H9 (cell line): ENCODE results near the gene PRR16. TPM values are rescaled to one million over a fixed set of nuclear protein-coding genes. Genes with fewer than 3 reads are reported as not detected.

Experiments
- DNase-seq: peaks from one replicate; pipeline ENCODE4 v3.0.0-alpha.2; 2017
- H2AFZ ChIP-seq: one replicate; pipeline ENCODE4 v1.6.1; 2013; ENCODE audit warnings: mild to moderate bottlenecking, low read length, control low read depth, moderate library complexity
- H2AK5ac ChIP-seq: 2 replicates; pipeline ENCODE4 v1.6.1; 2013; ENCODE audit warnings: low read length, control low read depth, mixed read lengths; ENCODE audit not compliant: insufficient read length
- H2BK120ac ChIP-seq: one replicate; pipeline ENCODE4 v1.6.1; 2013; ENCODE audit warnings: low read depth, mild to moderate bottlenecking, low read length, control low read depth, inconsistent platforms; ENCODE audit not compliant: poor library complexity, severe bottlenecking
- H2BK12ac ChIP-seq: 2 replicates; pipeline ENCODE4 v1.6.1; 2013; ENCODE audit warnings: low read length, control low read depth, mixed read lengths, low read depth; ENCODE audit not compliant: insufficient read length
- H2BK15ac ChIP-seq: 2 replicates; pipeline ENCODE4 v1.6.1; 2013; ENCODE audit warnings: low read depth, low read length, control low read depth
- H2BK20ac ChIP-seq: one replicate; pipeline ENCODE4 v1.6.1; 2013; ENCODE audit warnings: low read depth, mild to moderate bottlenecking, low read length, control low read depth, inconsistent platforms; ENCODE audit not compliant: poor library complexity, severe bottlenecking
- H2BK5ac ChIP-seq: 2 replicates; pipeline ENCODE4 v1.6.1; 2013; ENCODE audit warnings: low read length, control low read depth, mixed read lengths; ENCODE audit not compliant: insufficient read length
- H3K14ac ChIP-seq: 2 replicates; pipeline ENCODE4 v1.6.1; 2013; ENCODE audit warnings: low read length, control low read depth; ENCODE audit not compliant: insufficient read depth
- H3K18ac ChIP-seq: 2 replicates; pipeline ENCODE4 v1.6.1; 2013; ENCODE audit warnings: low read depth, mild to moderate bottlenecking, mixed read lengths, low read length, control low read depth; ENCODE audit not compliant: insufficient read length
- H3K23ac ChIP-seq: 2 replicates; pipeline ENCODE4 v1.6.1; 2013; ENCODE audit warnings: low read length, control low read depth, mixed read lengths, low read depth; ENCODE audit not compliant: insufficient read length
- H3K23me2 ChIP-seq: 2 replicates; pipeline ENCODE4 v1.6.1; 2013; ENCODE audit warnings: low read depth, mild to moderate bottlenecking, mixed read lengths, low read length, control low read depth; ENCODE audit not compliant: insufficient read length, poor library complexity, severe bottlenecking
- H3K27ac ChIP-seq: 2 replicates; pipeline ENCODE4 v1.5.1; 2013; ENCODE audit warnings: low read length, control low read depth, mixed read lengths, low read depth; ENCODE audit not compliant: insufficient read length
- H3K27me3 ChIP-seq: 2 replicates; pipeline ENCODE4 v1.6.1; 2013; ENCODE audit warnings: low read length, control low read depth, inconsistent platforms; ENCODE audit not compliant: insufficient read depth
- H3K4ac ChIP-seq: 2 replicates; pipeline ENCODE4 v1.6.1; 2013; ENCODE audit warnings: low read depth, mild to moderate bottlenecking, control low read depth, inconsistent platforms, low read length, moderate library complexity
- H3K4me1 ChIP-seq: 2 replicates; pipeline ENCODE4 v1.6.1; 2013; ENCODE audit warnings: low read length, control low read depth, inconsistent platforms; ENCODE audit not compliant: insufficient read depth
- H3K4me2 ChIP-seq: 2 replicates; pipeline ENCODE4 v1.6.1; 2013; ENCODE audit warnings: low read length, control low read depth, mixed read lengths; ENCODE audit not compliant: insufficient read length, insufficient read depth
- H3K56ac ChIP-seq: 2 replicates; pipeline ENCODE4 v1.6.1; 2013; ENCODE audit warnings: low read depth, mild to moderate bottlenecking, mixed read lengths, low read length, control low read depth; ENCODE audit not compliant: insufficient read length
- H3K79me1 ChIP-seq: 2 replicates; pipeline ENCODE4 v1.6.1; 2013; ENCODE audit warnings: low read depth, mild to moderate bottlenecking, moderate library complexity, low read length, control low read depth, inconsistent platforms; ENCODE audit not compliant: insufficient read depth, poor library complexity, severe bottlenecking
- H3K79me2 ChIP-seq: 2 replicates; pipeline ENCODE4 v1.6.1; 2013; ENCODE audit warnings: low read length, control low read depth, inconsistent platforms; ENCODE audit not compliant: insufficient read depth
- H3K9ac ChIP-seq: 2 replicates; pipeline ENCODE4 v1.6.1; 2013; ENCODE audit warnings: low read length, control low read depth, mixed read lengths; ENCODE audit not compliant: insufficient read length; ENCODE audit errors: extremely low read depth
- H3K9me3 ChIP-seq: one replicate; pipeline ENCODE4 v1.6.1; 2013; ENCODE audit warnings: low read depth, low read length, inconsistent platforms; ENCODE audit not compliant: control insufficient read depth
- H3T11ph ChIP-seq: one replicate; pipeline ENCODE4 v1.6.1; 2013; ENCODE audit warnings: mild to moderate bottlenecking, low read length, control low read depth, inconsistent platforms
- H4K20me1 ChIP-seq: one replicate; pipeline ENCODE4 v1.6.1; 2013; ENCODE audit not compliant: control insufficient read depth, insufficient read length, insufficient read depth
- H4K5ac ChIP-seq: 2 replicates; pipeline ENCODE4 v1.6.1; 2013; ENCODE audit warnings: low read depth, mild to moderate bottlenecking, mixed read lengths, low read length, control low read depth; ENCODE audit not compliant: insufficient read length
- H4K8ac ChIP-seq: replicated peaks from 2 replicates; pipeline ENCODE4 v1.6.1; 2013; ENCODE audit warnings: low read length, control low read depth, mixed read lengths, low read depth; ENCODE audit not compliant: insufficient read length
- H4K91ac ChIP-seq: 2 replicates; pipeline ENCODE4 v1.6.1; 2013; ENCODE audit warnings: low read depth, mild to moderate bottlenecking, moderate library complexity, mixed read lengths, low read length, control low read depth; ENCODE audit not compliant: insufficient read length
- H3K27ac Mint-ChIP-seq, 3 experiments: 2 replicates in 2 of 3; 3 replicates in 1 of 3; pipeline ENCODE4 v1.8.0; 2020 to 2021; ENCODE audit warnings: mixed read lengths in 3 of 3, mild to moderate bottlenecking in 1 of 3, moderate library complexity in 1 of 3
- H3K27me3 Mint-ChIP-seq: 2 replicates; pipeline ENCODE4 v1.8.0; 2021; ENCODE audit warnings: low read depth, mild to moderate bottlenecking, moderate library complexity, mixed read lengths
- H3K36me3 Mint-ChIP-seq, 3 experiments: 2 replicates in 2 of 3; 3 replicates in 1 of 3; pipeline ENCODE4 v1.8.0; 2020 to 2021; ENCODE audit warnings: low read depth in 3 of 3, mixed read lengths in 3 of 3; ENCODE audit not compliant: insufficient read depth in 1 of 3
- H3K4me1 Mint-ChIP-seq, 2 experiments: 2 replicates each; pipeline ENCODE4 v1.8.0; 2020; ENCODE audit warnings: mixed read lengths in 2 of 2
- H3K4me3 Mint-ChIP-seq, 2 experiments: 2 replicates in 1 of 2; 3 replicates in 1 of 2; pipeline ENCODE4 v1.8.0; 2020 to 2021; ENCODE audit warnings: mild to moderate bottlenecking in 2 of 2, mixed read lengths in 2 of 2, moderate library complexity in 1 of 2
- H3K9me3 Mint-ChIP-seq, 2 experiments: 2 replicates in 1 of 2; 3 replicates in 1 of 2; pipeline ENCODE4 v1.8.0; 2020; ENCODE audit warnings: mild to moderate bottlenecking in 2 of 2, mixed read lengths in 2 of 2, moderate library complexity in 1 of 2
- CTCF ChIP-seq: fragments of 200-600 bp; sonication (generic); conservative IDR thresholded peaks from 3 replicates; pipeline ENCODE4 v1.8.0; 2021; ENCODE audit warnings: antibody characterized with exemption, mild to moderate bottlenecking
- WGBS: extraction: QIAGEN DNeasy Blood & Tissue Kit; methylation state at CpG from one replicate; pipeline ENCODE4 v1.1.7; 2013; ENCODE audit warnings: missing lambda C conversion rate, low lambda C conversion rate, mixed read lengths; ENCODE audit not compliant: insufficient read length; ENCODE audit errors: extremely low coverage; 5-methylcytosine and 5-hydroxymethylcytosine counted together
- total RNA-seq: library from RNA; stranded (reverse); gene quantifications from 2 replicates; pipeline ENCODE4 v1.2.1, GENCODE V29; 2021

Gene PRR16
- total RNA-seq, 1 experiment from 2014 or later = 0.13 TPM

GRCh38 chr5:120734033-120734432, 269.9 kb downstream of the PRR16 start:
- Histone ChIP-seq H3T11ph (no peak overlapping the region), H2BK15ac (no peak overlapping the region), H3K4ac (no peak overlapping the region), H3K23me2 (no peaks in the 10 kb centered on the region), H3K9ac (no peak overlapping the region), H3K18ac (no peak overlapping the region), H2AK5ac (no peak overlapping the region), H3K79me1 (no peaks in the 10 kb centered on the region), H3K9me3 (no peaks in the 10 kb centered on the region), H2BK5ac (no peak overlapping the region), H2BK120ac (no peak overlapping the region), H3K27ac (no peak overlapping the region), H3K4me1 (no peaks in the 10 kb centered on the region), H3K23ac (no peak overlapping the region), H3K56ac (no peak overlapping the region), H4K5ac (no peak overlapping the region), H2BK20ac (no peak overlapping the region), H2AFZ (no peak overlapping the region), H4K8ac (no peak overlapping the region), H2BK12ac (no peak overlapping the region), H3K14ac (no peak overlapping the region), H3K79me2 (no peaks in the 10 kb centered on the region), H4K91ac (no peak overlapping the region), H3K4me2 (no peak overlapping the region), H3K27me3 (no peaks in the 10 kb centered on the region), H4K20me1 (no peaks in the 10 kb centered on the region)
- Mint-ChIP-seq H3K27me3 (no peaks in the 10 kb centered on the region), H3K27ac (peak overlapping the region; percentile 65 to 76 (median 72); a peak in 4 of 7 replicates), H3K36me3 (no peaks in the 10 kb centered on the region), H3K4me3 (no peak overlapping the region; a peak in 1 of 5 replicates), H3K4me1 (peaks cover 5 to 15% of the 10 kb centered on the region in 2 experiments), H3K9me3 (no peaks in the 10 kb centered on the region)
- peak; percentile 65 for DNase-seq
- no CpG with 5 or more reads among the region's 4 CpGs for WGBS
- no peak for TF ChIP-seq CTCF
